Mucosa of rectum (tissue), 2 donors: ENCODE measurements around the gene COL8A2.

Experiments used
- H3K27ac ChIP-seq, 2 donors: one replicate each; pipeline ENCODE4 v1.7.0; 2013; ENCODE audit warnings: inconsistent platforms in 2 of 2, low read depth in 2 of 2, low read length in 2 of 2
- H3K27me3 ChIP-seq, 2 donors: one replicate each; pipeline ENCODE4 v1.7.0; 2013; ENCODE audit warnings: low read length in 2 of 2; ENCODE audit not compliant: control insufficient read depth in 2 of 2, insufficient read depth in 2 of 2
- H3K36me3 ChIP-seq, 2 donors: one replicate each; pipeline ENCODE4 v1.7.0; 2013; ENCODE audit warnings: low read length in 2 of 2; ENCODE audit not compliant: control insufficient read depth in 2 of 2, insufficient read depth in 2 of 2
- H3K4me1 ChIP-seq, 2 donors: one replicate each; pipeline ENCODE4 v1.7.0; 2013; ENCODE audit warnings: low read length in 2 of 2, mild to moderate bottlenecking in 1 of 2; ENCODE audit not compliant: control insufficient read depth in 2 of 2, insufficient read depth in 2 of 2
- H3K4me3 ChIP-seq, 2 donors: one replicate each; pipeline ENCODE4 v1.7.0; 2013; ENCODE audit warnings: low read length in 2 of 2
- H3K9ac ChIP-seq, 2 donors: one replicate each; pipeline ENCODE4 v1.7.0; 2013; ENCODE audit warnings: low read length in 2 of 2, low read depth in 1 of 2, mild to moderate bottlenecking in 1 of 2
- H3K9me3 ChIP-seq, 2 donors: one replicate each; pipeline ENCODE4 v1.7.0; 2013; ENCODE audit warnings: low read length in 2 of 2; ENCODE audit not compliant: control insufficient read depth in 2 of 2
- donor health status: healthy.
- donor health status: Normal muscosa, but diverticular disease.

Gene COL8A2

GRCh38 chr1:36067871-36068270 lies 57.2 kb downstream of the COL8A2 start:
- Histone ChIP-seq H3K27ac (no peak overlapping the region), H3K27me3 (no peaks in the 10 kb centered on the region), H3K4me1 (no peaks in the 10 kb centered on the region), H3K9ac (no peak overlapping the region), H3K9me3 (no peaks in the 10 kb centered on the region), H3K4me3 (no peak overlapping the region), H3K36me3 (no peaks in the 10 kb centered on the region)

- no peaks in the 10 kb centered on the region for H3K36me3 ChIP-seq
- H3K4me3 ChIP-seq = no peak overlapping the region
- no peak overlapping the region for H3K9ac ChIP-seq
- H3K27ac ChIP-seq = no peak overlapping the region
- no peaks in the 10 kb centered on the region for H3K9me3 ChIP-seq
- H3K27me3 ChIP-seq = no peaks in the 10 kb centered on the region
- H3K4me1 ChIP-seq = no peaks in the 10 kb centered on the region
Measured at GRCh38 chr1:36062315-36062714, 62.7 kb downstream of the COL8A2 start.

GRCh38 chr1:36055706-36056105 lies 69.3 kb downstream of the COL8A2 start:
- no peak overlapping the region for H3K9ac ChIP-seq
- H3K27ac ChIP-seq = no peak overlapping the region
- no peaks in the 10 kb centered on the region for H3K27me3 ChIP-seq
- peaks cover 6 to 9% of the 10 kb centered on the region in 2 donors for H3K36me3 ChIP-seq
- no peaks in the 10 kb centered on the region for H3K4me1 ChIP-seq
- H3K4me3 ChIP-seq = no peak overlapping the region
- H3K9me3 ChIP-seq = no peaks in the 10 kb centered on the region

GRCh38 chr1:36053978-36054377 lies 71.0 kb downstream of the COL8A2 start:
- Histone ChIP-seq H3K9ac (no peak overlapping the region), H3K27me3 (no peaks in the 10 kb centered on the region), H3K4me1 (no peaks in the 10 kb centered on the region), H3K36me3 (peaks cover 6 to 9% of the 10 kb centered on the region in 2 donors), H3K9me3 (no peaks in the 10 kb centered on the region), H3K27ac (no peak overlapping the region), H3K4me3 (no peak overlapping the region)

- Histone ChIP-seq H3K9ac (no peak overlapping the region), H3K36me3 (peaks cover 6 to 9% of the 10 kb centered on the region in 2 donors), H3K27ac (no peak overlapping the region), H3K4me1 (no peaks in the 10 kb centered on the region), H3K4me3 (no peak overlapping the region), H3K9me3 (no peaks in the 10 kb centered on the region), H3K27me3 (no peaks in the 10 kb centered on the region)
Measured at GRCh38 chr1:36051821-36052220, 73.2 kb downstream of the COL8A2 start.
